HCT116 (cell line): Measurements from ENCODE around the gene AARS2. TPM values are rescaled to one million over a fixed set of nuclear protein-coding genes. Genes with fewer than 3 reads are reported as not detected.

Experiments
- ATAC-seq: fragments of 200-7000 bp; cut with Tn5 transposase; 2 replicates; pipeline ENCODE4 v1.9.1; 2020; ENCODE audit warnings: mild to moderate bottlenecking, moderate library complexity
- BruUV-seq: library from RNA; stranded (reverse); fragments of 400-500 nt; replicated peaks from 2 replicates; lab custom pipeline; 2021; lab: Mats Ljungman, UMichigan
- CTCF ChIA-PET: fragments of 300-600 bp; sonication (Branson Sonifier 250); formaldehyde crosslinking; loops from one replicate; lab custom pipeline; 2021; ENCODE audit warnings: antibody characterized with exemption; lab: Charles Lee
- POLR2A ChIA-PET: fragments of 300-600, 350-600 bp; sonication (Branson Sonifier 250); formaldehyde crosslinking; loops from one replicate; lab custom pipeline; 2021; ENCODE audit warnings: antibody characterized with exemption; lab: Charles Lee
- RAD21 ChIA-PET, 2 experiments: fragments of 300-600 bp; sonication (Branson Sonifier 250); formaldehyde crosslinking; loops; one replicate each; lab custom pipeline; 2023; ENCODE audit warnings: low total read pairs in 2 of 2; ENCODE audit not compliant: uncharacterized antibody in 2 of 2, unreplicated experiment in 2 of 2, low non-redundant PET in 1 of 2; lab: Charles Lee
- DNase-seq: peaks from one replicate; pipeline ENCODE4 v3.0.0-alpha.2; 2010; ENCODE audit warnings: low read depth, low spot score
- H2AFZ ChIP-seq: fragments of 200-600 bp; shearing (Covaris generic), sonication (generic); 2 replicates; pipeline ENCODE4 v1.6.1; 2017; ENCODE audit warnings: low read depth, mixed run types, mixed read lengths, antibody characterized with exemption, low read length; ENCODE audit not compliant: poor library complexity, severe bottlenecking
- H3K27ac ChIP-seq: 2 replicates; pipeline ENCODE4 v1.5.1; 2012; ENCODE audit warnings: low read depth, low read length
- H3K27me3 ChIP-seq: fragments of 200-600 bp; sonication (generic); 2 replicates; pipeline ENCODE4 v1.6.1; 2016; ENCODE audit warnings: mixed run types, low read length, mixed read lengths; ENCODE audit not compliant: insufficient read depth
- H3K36me3 ChIP-seq, 2 experiments: fragments of 200-500 bp in 1 of 2; fragments of 200-600 bp in 1 of 2; sonication (Bioruptor generic) in 1 of 2; sonication (generic) in 1 of 2; 2 replicates each; pipeline versions ENCODE4 v1.5.1 to v1.6.1; 2014 to 2016; ENCODE audit warnings: low read length in 2 of 2, inconsistent platforms in 1 of 2, mixed read lengths in 1 of 2, mixed run types in 1 of 2; ENCODE audit not compliant: insufficient read depth in 2 of 2, control insufficient read depth in 1 of 2
- H3K4me1 ChIP-seq, 2 experiments: fragments of 200-600 bp in 1 of 2; sonication (generic) in 1 of 2; 2 replicates each; pipeline versions ENCODE4 v1.5.1 to v1.6.1; 2012 to 2017; ENCODE audit warnings: low read length in 2 of 2, inconsistent platforms in 1 of 2, mild to moderate bottlenecking in 1 of 2, mixed read lengths in 1 of 2, mixed run types in 1 of 2, moderate library complexity in 1 of 2; ENCODE audit not compliant: insufficient read depth in 2 of 2, control insufficient read depth in 1 of 2
- H3K4me2 ChIP-seq: fragments of 200-600 bp; sonication (generic); 2 replicates; pipeline ENCODE4 v1.6.1; 2017; ENCODE audit warnings: mixed run types, low read length, mixed read lengths
- H3K4me3 ChIP-seq, 2 experiments: fragments of 200-600 bp in 1 of 2; sonication (generic) in 1 of 2; replicated peaks in 1 of 2; 2 replicates each; pipeline ENCODE4 v1.5.1; 2011 to 2016; ENCODE audit warnings: low read length in 2 of 2, control low read depth in 1 of 2, low read depth in 1 of 2, mild to moderate bottlenecking in 1 of 2, mixed read lengths in 1 of 2, mixed run types in 1 of 2
- H3K79me2 ChIP-seq: fragments of 200-600 bp; sonication (generic); 2 replicates; pipeline ENCODE4 v1.6.1; 2017; ENCODE audit warnings: mild to moderate bottlenecking, mixed run types, low read length, moderate library complexity, mixed read lengths; ENCODE audit not compliant: insufficient read depth
- H3K9ac ChIP-seq: fragments of 200-600 bp; sonication (generic); 2 replicates; pipeline ENCODE4 v1.6.1; 2016; ENCODE audit warnings: low read length, mixed read lengths
- H3K9me2 ChIP-seq: fragments of 200-600 bp; sonication (generic), shearing (Covaris generic); 2 replicates; pipeline ENCODE4 v1.6.1; 2017; ENCODE audit warnings: mixed run types, mild to moderate bottlenecking, moderate library complexity; ENCODE audit not compliant: insufficient read depth
- H3K9me3 ChIP-seq, 2 experiments: fragments of 200-500 bp in 1 of 2; fragments of 200-600 bp in 1 of 2; sonication (Bioruptor generic) in 1 of 2; sonication (generic) in 1 of 2; 2 replicates each; pipeline ENCODE4 v1.6.1; 2014 to 2017; ENCODE audit warnings: low read length in 2 of 2, mixed read lengths in 2 of 2, inconsistent platforms in 1 of 2, low read depth in 1 of 2, mild to moderate bottlenecking in 1 of 2, mixed run types in 1 of 2, moderate library complexity in 1 of 2; ENCODE audit not compliant: control insufficient read depth in 1 of 2, insufficient read depth in 1 of 2
- H4K20me1 ChIP-seq: fragments of 200-600 bp; sonication (generic), shearing (Covaris generic); 2 replicates; pipeline ENCODE4 v1.6.1; 2017; ENCODE audit warnings: mixed run types, mild to moderate bottlenecking, moderate library complexity; ENCODE audit not compliant: insufficient read depth
- CBX3 ChIP-seq: IDR thresholded peaks from 2 replicates; pipeline ENCODE4 v1.6.1; 2012; ENCODE audit warnings: low read depth
- EGR1 ChIP-seq: IDR thresholded peaks from 2 replicates; pipeline ENCODE4 v1.6.1; 2012; ENCODE audit warnings: low read depth
- ELF1 ChIP-seq: IDR thresholded peaks from 2 replicates; pipeline ENCODE4 v1.6.1; 2012; ENCODE audit warnings: low read depth, borderline replicate concordance
- EZH2 ChIP-seq: fragments of 200-600 bp; sonication (generic); IDR thresholded peaks from 2 replicates; pipeline ENCODE4 v1.6.1; 2017; ENCODE audit warnings: antibody characterized with exemption, mixed run types
- EZH2phosphoT487 ChIP-seq: fragments of 200-600 bp; IDR thresholded peaks from 2 replicates; pipeline ENCODE4 v1.6.1; 2018; ENCODE audit warnings: antibody characterized with exemption, borderline replicate concordance
- FOSL1 ChIP-seq: IDR thresholded peaks from 2 replicates; pipeline ENCODE4 v1.6.1; 2012; ENCODE audit warnings: low read depth
- JUND ChIP-seq: IDR thresholded peaks from 2 replicates; pipeline ENCODE4 v1.6.1; 2012
- SIN3A ChIP-seq: IDR thresholded peaks from 2 replicates; pipeline ENCODE4 v1.6.1; 2012; ENCODE audit warnings: low read depth
- SP1 ChIP-seq: IDR thresholded peaks from 2 replicates; pipeline ENCODE4 v1.6.1; 2012; ENCODE audit warnings: low read depth
- intact Hi-C: fragments of 100-400 bp; cut with micrococcal nuclease; formaldehyde crosslinking; loops from 2 replicates; pipeline ENCODE4 v1.10.0; 2022
- total RNA-seq: library from RNA; stranded (reverse); gene quantifications from one replicate; pipeline ENCODE4 v1.2.1, GENCODE V29; 2021; ENCODE audit not compliant: unreplicated experiment
- TF ChIP-seq, protein P1 (sequence below): IDR thresholded peaks from 2 replicates; pipeline ENCODE4 v1.6.1; 2012

The AARS2 gene
- total RNA-seq, 1 experiment from 2014 or later, result 14.9 TPM

DNA sequence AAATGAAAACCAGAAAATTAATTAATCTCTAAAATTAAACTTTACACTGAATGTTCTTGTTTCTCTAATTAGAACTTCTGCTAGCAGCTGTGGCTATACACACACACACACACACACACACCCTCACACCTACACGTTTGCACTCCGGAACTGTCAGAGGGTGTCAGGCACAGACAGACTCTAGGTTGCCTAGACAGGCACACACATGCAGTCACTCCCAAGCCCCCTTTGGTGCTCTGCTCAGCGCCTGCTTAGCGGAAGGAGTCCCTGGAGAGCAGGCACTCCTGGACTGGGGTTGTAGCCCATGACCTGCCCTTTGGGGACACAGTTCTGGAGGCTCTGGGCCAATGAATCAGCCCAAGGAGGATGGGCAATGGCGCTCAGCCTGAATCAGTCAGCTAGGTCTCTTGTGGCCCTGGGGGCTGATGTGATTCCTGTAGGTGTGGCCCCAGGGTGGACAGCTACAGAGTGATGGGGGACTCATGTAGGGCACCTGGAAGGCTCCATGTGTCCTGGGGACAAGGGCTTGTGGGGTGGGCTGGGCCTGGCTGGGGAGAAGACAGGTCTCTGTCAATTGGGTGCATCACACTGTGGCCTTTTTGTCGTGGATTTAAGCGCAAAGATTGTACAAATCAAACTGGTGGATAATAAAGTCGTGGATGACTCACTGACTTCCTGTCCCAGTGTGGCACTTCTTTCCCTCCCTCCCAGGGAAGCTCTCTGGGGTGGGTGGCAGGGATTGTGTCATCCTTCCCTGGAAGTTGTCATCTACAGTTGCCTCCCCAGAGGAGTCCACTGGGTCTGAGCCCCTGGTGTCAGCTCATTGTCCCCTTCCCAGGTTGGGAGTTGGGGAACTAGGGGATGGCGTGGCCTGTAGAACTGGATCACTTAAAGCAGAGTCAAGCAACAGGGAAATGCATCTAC, 34.1 kb downstream of the AARS2 start:
- Histone ChIP-seq H4K20me1 (no peaks in the 10 kb centered on the region), H3K4me3 (no peak overlapping the region), H3K9me2 (no peaks in the 10 kb centered on the region), H3K9ac (no peak overlapping the region; the same call in 1 of the 2 replicates), H2AFZ (no peak overlapping the region), H3K36me3 (no peaks in the 10 kb centered on the region), H3K27me3 (peaks cover 11% of the 10 kb centered on the region)
- no TSS peak for BruUV-seq
- POLR2A ChIA-PET, result no interaction called here
- ATAC-seq, result peak; percentile 53
- TF ChIP-seq SP1 (no peak), FOSL1 (peak; percentile 20; the same call in 1 of the 2 replicates), JUND (no peak; the same call in 1 of the 2 replicates), ELF1 (no peak), CBX3 (no peak)
- TF ChIP-seq, all 23 proteins: peak for 1
- no peaks in the 10 kb centered on the region for H3K79me2 ChIP-seq
- no peaks in the 10 kb centered on the region for H3K9me3 ChIP-seq
- no peak overlapping the region for H3K27ac ChIP-seq
- intact Hi-C loops, result no loop called here
- peaks cover 6 to 12% of the 10 kb centered on the region in 2 experiments for H3K4me1 ChIP-seq
- RAD21 ChIA-PET, result no interaction called here
- no peak for DNase-seq
- peak overlapping the region; percentile 59 for H3K4me2 ChIP-seq
- CTCF ChIA-PET, result interaction anchor here (1.3 to 1.4 kb wide), 2 partner anchors 10 to 34 kb away, joined by 4 to 7 read pairs; partner anchors contain the start of gene AARS2

DNA sequence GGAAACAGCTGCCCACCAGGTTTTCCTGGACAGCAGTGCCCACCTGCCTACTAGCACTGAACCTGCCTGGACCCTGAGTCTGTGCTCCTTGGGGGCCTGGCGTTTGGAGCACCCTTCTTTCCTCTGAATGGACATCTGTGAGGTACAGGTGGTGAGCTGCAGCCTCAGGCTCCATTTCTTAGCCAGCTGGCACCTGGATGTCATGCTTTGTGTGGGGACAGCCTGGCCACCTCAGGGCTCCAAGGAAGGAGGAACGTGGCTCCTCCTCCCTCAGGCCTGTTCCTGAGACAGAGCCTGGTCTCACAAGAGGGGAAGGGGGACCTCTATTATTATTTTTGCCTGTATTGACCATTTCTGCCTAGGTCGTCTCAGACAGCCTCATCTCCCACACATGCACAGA, 34.8 kb downstream of the AARS2 start:
- no peaks in the 10 kb centered on the region for H3K36me3 ChIP-seq
- H3K4me1 ChIP-seq, result peaks cover 6 to 12% of the 10 kb centered on the region in 2 experiments
- H2AFZ ChIP-seq, result no peak overlapping the region
- H3K27ac ChIP-seq, result no peak overlapping the region
- ChIA-PET POLR2A (no interaction called here), RAD21 (no interaction called here), CTCF (interaction anchor here (1.3 to 1.8 kb wide), 3 partner anchors 9 to 35 kb away, joined by 4 to 7 read pairs (median 6); partner anchors contain the start of gene AARS2)
- no peaks in the 10 kb centered on the region for H3K9me3 ChIP-seq
- intact Hi-C loops, result no loop called here
- no peaks in the 10 kb centered on the region for H4K20me1 ChIP-seq
- H3K27me3 ChIP-seq, result peaks cover 3% of the 10 kb centered on the region
- H3K9me2 ChIP-seq, result no peaks in the 10 kb centered on the region
- BruUV-seq, result no TSS peak
- no peak for TF ChIP-seq SIN3A
- no peak for TF ChIP-seq FOSL1
- TF ChIP-seq EZH2, result no peak
- no peak for TF ChIP-seq EZH2phosphoT487
- no peak for TF ChIP-seq CBX3
- TF ChIP-seq, protein P1, sequence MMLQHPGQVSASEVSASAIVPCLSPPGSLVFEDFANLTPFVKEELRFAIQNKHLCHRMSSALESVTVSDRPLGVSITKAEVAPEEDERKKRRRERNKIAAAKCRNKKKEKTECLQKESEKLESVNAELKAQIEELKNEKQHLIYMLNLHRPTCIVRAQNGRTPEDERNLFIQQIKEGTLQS, result no peak
- no peak for TF ChIP-seq EGR1
- H3K4me2 ChIP-seq, result no peak overlapping the region
- no peak overlapping the region for H3K9ac ChIP-seq
- ATAC-seq (no peak), DNase-seq (no peak)
- no peak overlapping the region for H3K4me3 ChIP-seq
- H3K79me2 ChIP-seq, result no peaks in the 10 kb centered on the region
